Activated naive CD8-positive, alpha-beta T cell treated with anti-CD3 and anti-CD28 coated beads for 36 hours (primary cell): ENCODE measurements around the gene VAPB. TPM values are rescaled to one million over a fixed set of nuclear protein-coding genes. Genes with fewer than 3 reads are reported as not detected.
A peak's percentile ranks its signal among the peaks of the same experiment; 100 is the strongest.

Source experiments
- DNase-seq: peaks from one replicate; pipeline ENCODE4 v3.0.0; 2021
- H3K27ac Mint-ChIP-seq: one replicate; pipeline ENCODE4 v1.8.0; 2022; ENCODE audit warnings: mild to moderate bottlenecking, moderate library complexity, mixed read lengths
- H3K27me3 Mint-ChIP-seq: one replicate; pipeline ENCODE4 v1.8.0; 2022; ENCODE audit warnings: mild to moderate bottlenecking, mixed read lengths
- H3K36me3 Mint-ChIP-seq: one replicate; pipeline ENCODE4 v1.8.0; 2021; ENCODE audit warnings: mild to moderate bottlenecking, mixed read lengths
- H3K4me1 Mint-ChIP-seq: one replicate; pipeline ENCODE4 v1.8.0; 2021; ENCODE audit warnings: mixed read lengths
- H3K4me3 Mint-ChIP-seq: one replicate; pipeline ENCODE4 v1.8.0; 2022; ENCODE audit warnings: mild to moderate bottlenecking, moderate library complexity, mixed read lengths
- H3K9me3 Mint-ChIP-seq: one replicate; pipeline ENCODE4 v1.8.0; 2022; ENCODE audit warnings: mixed read lengths
- total RNA-seq, 2 experiments: library from RNA; stranded (reverse); gene quantifications; one replicate each; pipeline ENCODE4 v1.2.3, GENCODE V29; 2021

VAPB gene
- total RNA-seq, 2 experiments from 2014 or later: 38.4 to 40.6 TPM

DNA sequence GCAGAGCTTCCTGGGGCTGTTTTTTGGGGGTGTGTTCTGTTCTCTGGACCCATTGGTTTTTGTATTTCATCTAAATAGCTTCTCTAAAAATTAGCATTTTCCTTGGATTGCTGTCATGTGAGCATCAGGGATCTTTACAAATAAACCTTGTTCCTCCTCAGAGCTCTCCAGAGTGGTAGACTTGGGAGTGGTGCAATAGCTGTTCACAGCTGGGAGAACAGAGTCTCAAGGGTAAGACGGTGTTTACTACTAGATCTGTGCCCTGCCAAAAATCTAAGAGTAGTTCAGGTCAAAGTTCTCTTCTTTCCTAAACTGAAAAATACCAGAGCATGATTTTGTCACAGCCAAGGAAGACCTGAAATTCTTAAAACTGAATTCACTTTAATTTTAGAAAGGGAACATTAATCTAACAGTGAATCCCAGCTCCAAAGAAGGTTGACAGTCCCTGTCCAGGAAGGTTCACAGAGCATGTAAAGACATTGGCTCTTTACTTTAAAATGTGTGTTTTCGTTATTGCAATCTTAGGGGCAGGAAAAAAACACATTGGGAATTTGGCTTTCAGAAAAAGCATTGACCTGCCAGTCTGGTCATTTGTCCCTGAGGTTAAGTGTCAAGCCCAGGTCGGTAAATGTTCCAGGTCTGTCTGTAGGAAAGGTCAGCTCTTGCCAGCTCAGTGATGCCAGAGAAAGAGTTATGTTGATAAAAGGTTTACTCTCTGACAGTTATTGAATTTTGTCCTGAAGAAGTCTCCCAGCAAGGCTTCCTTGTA is 43.3 kb downstream of the VAPB start:
- Mint-ChIP-seq H3K36me3 (peaks cover 25% of the 10 kb centered on the region), H3K4me1 (peaks cover 41% of the 10 kb centered on the region), H3K4me3 (no peak overlapping the region), H3K27me3 (no peaks in the 10 kb centered on the region), H3K9me3 (no peaks in the 10 kb centered on the region), H3K27ac (peak overlapping the region; percentile 15)
- no peak for DNase-seq

DNA sequence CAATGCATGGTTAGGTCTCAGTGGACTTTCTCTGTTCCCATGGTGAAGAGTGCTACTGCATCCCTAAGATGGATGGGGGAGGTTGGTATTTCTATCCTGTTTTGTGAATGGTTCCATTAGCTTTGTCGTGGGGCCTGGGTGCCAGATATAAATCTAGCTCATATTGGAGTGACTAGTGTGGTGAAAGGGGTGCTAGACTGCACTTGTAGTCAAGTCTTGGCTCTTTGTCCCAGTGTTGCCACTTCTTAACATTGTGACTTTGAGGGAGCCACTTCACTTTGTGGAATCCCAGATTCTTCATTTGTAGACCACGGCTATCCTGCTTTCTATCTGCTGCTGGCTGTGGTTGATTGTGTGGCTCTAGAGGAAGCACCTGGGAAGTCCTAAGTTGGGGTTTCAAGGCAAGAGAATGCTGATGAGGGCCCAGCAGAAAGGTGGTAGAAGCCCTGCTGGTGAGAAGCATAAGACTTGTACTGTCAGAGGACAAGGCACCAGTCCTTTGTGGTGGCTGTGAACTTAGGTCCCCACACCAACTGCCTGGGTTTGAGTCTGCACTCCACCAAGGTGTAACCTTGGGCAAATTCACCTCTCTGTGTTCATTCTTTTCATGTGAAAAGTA is 44.1 kb downstream of the VAPB start:
- no peak overlapping the region for H3K4me3 Mint-ChIP-seq
- H3K27me3 Mint-ChIP-seq: no peaks in the 10 kb centered on the region
- DNase-seq: no peak
- H3K36me3 Mint-ChIP-seq: peaks cover 30% of the 10 kb centered on the region
- H3K9me3 Mint-ChIP-seq: no peaks in the 10 kb centered on the region
- peak overlapping the region; percentile 15 for H3K27ac Mint-ChIP-seq
- H3K4me1 Mint-ChIP-seq: peaks cover 47% of the 10 kb centered on the region

DNA sequence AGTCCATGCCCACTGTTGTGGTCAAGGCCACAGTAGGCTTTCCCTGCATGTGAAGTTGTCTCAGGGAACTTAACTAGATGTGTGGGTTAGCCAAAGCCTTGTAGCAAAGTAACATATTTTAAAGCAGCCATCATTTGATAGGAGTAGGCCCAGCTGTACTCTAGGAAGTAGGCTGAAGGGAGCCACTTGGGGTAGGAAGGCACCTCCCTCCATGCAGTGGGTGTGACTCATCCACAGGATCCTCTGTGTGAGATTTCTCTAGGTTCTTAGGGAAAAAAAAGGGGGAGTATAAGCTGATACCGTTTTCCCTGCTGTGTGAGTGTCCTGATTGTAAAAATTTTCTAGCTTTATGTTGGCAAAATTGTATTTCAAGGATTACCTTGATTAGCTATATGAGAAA is 44.7 kb downstream of the VAPB start:
- H3K4me1 Mint-ChIP-seq: peaks cover 45% of the 10 kb centered on the region
- peaks cover 34% of the 10 kb centered on the region for H3K36me3 Mint-ChIP-seq

DNA sequence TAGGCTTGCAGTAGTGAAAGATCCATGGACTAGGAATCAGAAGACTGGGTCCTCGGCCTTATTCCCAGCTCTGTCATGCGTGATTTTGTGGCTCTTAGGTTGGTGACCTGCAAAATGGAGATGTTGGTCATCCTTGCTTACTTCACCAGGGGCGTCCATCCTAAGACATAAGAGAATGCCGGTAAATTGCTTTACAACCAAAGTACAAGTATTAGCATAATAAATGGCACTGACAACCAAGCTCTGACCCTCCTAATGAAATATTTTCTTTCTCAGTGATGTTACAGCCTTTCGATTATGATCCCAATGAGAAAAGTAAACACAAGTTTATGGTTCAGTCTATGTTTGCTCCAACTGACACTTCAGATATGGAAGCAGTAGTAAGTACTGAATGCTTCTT is 45.3 kb downstream of the VAPB start:
- Mint-ChIP-seq H3K36me3 (peaks cover 35% of the 10 kb centered on the region), H3K9me3 (no peaks in the 10 kb centered on the region), H3K4me3 (no peak overlapping the region), H3K4me1 (peaks cover 46% of the 10 kb centered on the region), H3K27me3 (no peaks in the 10 kb centered on the region), H3K27ac (no peak overlapping the region)
- DNase-seq: no peak

More for the DNA sequence above, 44.7 kb downstream of the VAPB start:
- Mint-ChIP-seq H3K27me3 (no peaks in the 10 kb centered on the region), H3K27ac (no peak overlapping the region), H3K9me3 (no peaks in the 10 kb centered on the region), H3K4me3 (no peak overlapping the region)
- no peak for DNase-seq

DNA sequence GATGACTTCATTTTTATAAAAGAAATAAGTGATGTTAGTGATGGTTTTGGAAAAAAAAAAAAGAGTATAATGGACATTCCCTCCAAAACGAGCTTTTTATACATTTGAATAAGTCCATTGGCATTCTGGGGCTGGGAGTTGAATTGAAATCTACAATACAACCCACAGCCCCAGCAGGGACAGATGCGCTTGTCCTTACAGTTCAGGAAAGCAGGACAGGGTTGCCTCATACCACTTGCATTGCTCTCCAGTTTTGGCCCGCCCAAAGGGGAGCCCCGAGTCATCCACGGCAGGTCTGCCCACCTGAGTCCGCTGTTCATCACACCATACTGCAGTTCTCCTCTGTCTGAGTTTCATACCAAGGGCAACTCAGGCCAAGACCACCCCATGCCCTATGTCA is 46.2 kb downstream of the VAPB start:
- no peak overlapping the region for H3K4me3 Mint-ChIP-seq
- peaks cover 38% of the 10 kb centered on the region for H3K36me3 Mint-ChIP-seq
- H3K4me1 Mint-ChIP-seq: peaks cover 46% of the 10 kb centered on the region
- no peak for DNase-seq
- H3K27ac Mint-ChIP-seq: peak overlapping the region; percentile 3
- H3K27me3 Mint-ChIP-seq: no peaks in the 10 kb centered on the region
- H3K9me3 Mint-ChIP-seq: no peaks in the 10 kb centered on the region

DNA sequence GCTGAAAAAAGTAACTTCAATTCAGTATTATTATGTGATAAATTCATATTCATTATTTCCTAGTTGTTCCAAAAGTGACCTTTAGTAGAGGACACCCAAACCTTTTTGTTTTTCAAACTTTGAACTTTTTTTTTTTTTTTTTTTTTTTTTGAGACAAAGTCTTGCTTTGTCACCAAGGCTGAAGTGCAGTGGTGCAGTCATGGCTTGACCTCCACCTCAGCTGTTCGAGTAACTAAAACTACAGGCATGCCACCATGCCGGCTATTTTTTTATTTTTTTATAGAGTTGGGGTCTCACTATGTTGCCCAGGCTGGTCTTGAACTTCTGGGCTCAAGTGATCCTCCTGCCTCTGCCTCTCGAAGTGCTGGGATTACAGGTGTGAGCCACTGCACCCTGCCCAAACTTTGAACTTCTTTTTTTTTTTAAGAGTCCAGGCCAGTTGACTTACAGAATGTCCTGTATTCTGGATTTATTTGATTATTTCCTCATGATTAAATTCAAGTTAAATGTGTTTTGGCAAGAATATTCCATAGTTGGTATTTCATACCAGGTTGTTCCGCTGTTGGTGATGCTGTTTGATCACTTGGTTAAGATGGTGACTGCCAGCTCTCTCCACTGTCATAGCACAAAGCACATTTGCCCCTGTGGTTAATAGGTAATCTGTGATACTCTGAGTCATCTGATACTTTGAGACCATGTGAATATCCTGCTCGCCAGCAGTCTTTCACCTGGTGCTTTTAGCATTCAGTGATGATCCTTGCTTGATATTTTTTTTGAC is 48.0 kb downstream of the VAPB start:
- peaks cover 41% of the 10 kb centered on the region for H3K4me1 Mint-ChIP-seq

DNA sequence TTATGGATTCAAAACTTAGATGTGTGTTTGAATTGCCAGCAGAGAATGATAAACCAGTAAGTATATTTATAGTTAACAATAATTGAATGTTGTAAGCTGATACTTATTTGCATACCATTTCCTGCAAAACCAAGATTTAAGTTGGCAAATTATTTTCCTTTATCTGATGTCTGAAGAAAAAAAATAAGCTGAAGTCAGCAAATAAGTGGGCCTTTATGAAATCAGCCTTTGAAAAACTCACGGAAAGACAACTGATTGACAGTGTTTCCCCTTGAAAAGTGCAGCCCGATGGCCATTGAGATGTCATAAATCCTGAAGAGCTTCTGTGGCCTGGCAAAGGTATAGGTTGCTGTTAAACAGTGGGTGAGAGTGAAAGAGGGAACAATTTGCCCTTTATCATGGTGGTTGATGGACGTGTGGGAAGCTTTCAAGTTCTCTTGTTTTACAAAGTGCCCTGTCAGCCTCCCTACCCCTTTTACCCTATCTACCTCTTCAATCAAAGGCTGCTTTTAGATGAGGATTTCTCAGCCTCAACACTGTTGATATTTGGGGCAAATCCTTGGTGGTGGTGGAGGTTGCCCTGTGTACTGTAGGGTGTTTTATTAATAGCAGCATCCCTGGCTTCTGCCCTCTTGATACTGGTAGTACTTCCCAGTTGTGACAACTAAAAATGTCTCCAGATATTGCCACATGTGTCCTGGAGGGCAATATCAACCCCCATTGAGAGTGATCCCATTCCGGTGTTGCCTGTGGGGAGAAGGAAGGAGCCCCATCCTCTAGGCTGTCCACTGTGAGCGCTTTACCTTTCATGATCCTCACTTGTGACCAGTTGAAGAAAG is 50.2 kb downstream of the VAPB start:
- Mint-ChIP-seq H3K27ac (peak overlapping the region; percentile 20), H3K27me3 (no peaks in the 10 kb centered on the region), H3K4me1 (peaks cover 22% of the 10 kb centered on the region), H3K4me3 (no peak overlapping the region), H3K9me3 (no peaks in the 10 kb centered on the region), H3K36me3 (peaks cover 44% of the 10 kb centered on the region)
- no peak for DNase-seq

More for the DNA sequence above, 48.0 kb downstream of the VAPB start:
- no peak overlapping the region for H3K4me3 Mint-ChIP-seq
- H3K36me3 Mint-ChIP-seq: peaks cover 36% of the 10 kb centered on the region
- peak overlapping the region; percentile 25 for H3K27ac Mint-ChIP-seq
- H3K9me3 Mint-ChIP-seq: no peaks in the 10 kb centered on the region
- H3K27me3 Mint-ChIP-seq: no peaks in the 10 kb centered on the region
- DNase-seq: no peak

DNA sequence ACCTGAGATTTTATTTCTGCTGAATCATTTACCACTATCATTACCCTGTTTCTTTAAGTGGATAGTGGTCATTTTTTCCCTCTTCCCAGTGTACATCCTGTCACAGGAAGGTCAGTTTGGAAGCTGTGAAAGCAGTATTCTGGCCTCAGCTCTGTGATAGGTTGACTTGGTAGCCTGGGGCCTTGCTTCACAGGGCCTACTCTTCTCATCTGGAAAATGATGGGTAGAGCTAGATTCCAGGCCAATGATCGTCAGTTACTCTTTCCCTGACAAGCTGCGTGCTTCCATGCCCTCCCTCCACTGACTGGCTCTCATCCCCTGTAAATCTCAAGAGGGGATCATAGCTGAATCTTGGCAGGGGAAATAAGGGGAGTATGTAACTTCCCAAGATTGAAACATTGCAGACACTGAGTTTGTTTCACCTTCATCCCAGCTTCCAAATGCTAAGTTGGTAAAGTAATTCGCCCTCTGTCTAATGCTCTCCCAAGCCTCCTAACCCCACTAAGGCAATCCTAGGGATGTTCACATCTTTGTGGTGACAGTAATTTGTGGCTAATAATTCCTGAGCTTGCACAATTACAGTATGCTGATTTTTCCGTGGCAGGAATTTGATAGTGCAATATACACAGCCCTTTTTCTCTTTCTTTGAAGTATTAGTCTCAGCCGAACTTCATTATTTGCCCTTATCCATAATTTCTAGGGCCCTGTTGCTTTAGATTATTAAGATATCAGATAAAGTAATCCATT is 51.2 kb downstream of the VAPB start:
- H3K4me1 Mint-ChIP-seq: peaks cover 19% of the 10 kb centered on the region
- no peak for DNase-seq
- H3K27ac Mint-ChIP-seq: no peak overlapping the region
- H3K27me3 Mint-ChIP-seq: no peaks in the 10 kb centered on the region
- no peak overlapping the region for H3K4me3 Mint-ChIP-seq
- H3K9me3 Mint-ChIP-seq: no peaks in the 10 kb centered on the region
- H3K36me3 Mint-ChIP-seq: peaks cover 44% of the 10 kb centered on the region

DNA sequence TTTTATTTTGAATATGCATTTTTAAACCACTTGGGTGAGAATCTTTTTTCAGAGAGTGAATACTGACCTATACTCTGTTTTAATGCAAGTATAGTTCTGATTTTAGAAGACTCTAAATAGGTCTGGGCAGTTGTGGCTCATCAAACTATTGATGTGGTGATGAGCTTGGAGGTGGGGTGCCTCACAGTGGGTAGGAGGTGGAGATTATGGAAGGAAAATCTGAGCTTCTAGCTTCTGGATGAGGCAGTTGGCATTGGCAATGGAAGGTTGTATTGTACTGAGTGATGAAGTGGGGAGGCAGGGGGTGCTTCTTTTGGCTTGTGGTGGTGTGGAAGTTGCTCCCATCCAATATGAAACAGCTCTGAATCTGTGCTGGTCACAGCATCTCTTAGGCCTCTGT is 52.7 kb downstream of the VAPB start:
- no peak for DNase-seq
- Mint-ChIP-seq H3K27ac (no peak overlapping the region), H3K4me3 (no peak overlapping the region), H3K9me3 (no peaks in the 10 kb centered on the region), H3K36me3 (peaks cover 37% of the 10 kb centered on the region), H3K4me1 (peaks cover 18% of the 10 kb centered on the region), H3K27me3 (no peaks in the 10 kb centered on the region)

DNA sequence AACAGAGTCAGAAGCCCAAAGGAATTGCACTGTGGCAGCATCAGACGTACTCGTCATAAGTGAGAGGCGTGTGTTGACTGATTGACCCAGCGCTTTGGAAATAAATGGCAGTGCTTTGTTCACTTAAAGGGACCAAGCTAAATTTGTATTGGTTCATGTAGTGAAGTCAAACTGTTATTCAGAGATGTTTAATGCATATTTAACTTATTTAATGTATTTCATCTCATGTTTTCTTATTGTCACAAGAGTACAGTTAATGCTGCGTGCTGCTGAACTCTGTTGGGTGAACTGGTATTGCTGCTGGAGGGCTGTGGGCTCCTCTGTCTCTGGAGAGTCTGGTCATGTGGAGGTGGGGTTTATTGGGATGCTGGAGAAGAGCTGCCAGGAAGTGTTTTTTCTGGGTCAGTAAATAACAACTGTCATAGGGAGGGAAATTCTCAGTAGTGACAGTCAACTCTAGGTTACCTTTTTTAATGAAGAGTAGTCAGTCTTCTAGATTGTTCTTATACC is 55.8 kb downstream of the VAPB start:
- H3K4me1 Mint-ChIP-seq: peaks cover 6% of the 10 kb centered on the region
- H3K4me3 Mint-ChIP-seq: no peak overlapping the region
- no peaks in the 10 kb centered on the region for H3K9me3 Mint-ChIP-seq
- peaks cover 19% of the 10 kb centered on the region for H3K36me3 Mint-ChIP-seq
- no peak for DNase-seq
- H3K27ac Mint-ChIP-seq: peak overlapping the region; percentile 3
- H3K27me3 Mint-ChIP-seq: no peaks in the 10 kb centered on the region

DNA sequence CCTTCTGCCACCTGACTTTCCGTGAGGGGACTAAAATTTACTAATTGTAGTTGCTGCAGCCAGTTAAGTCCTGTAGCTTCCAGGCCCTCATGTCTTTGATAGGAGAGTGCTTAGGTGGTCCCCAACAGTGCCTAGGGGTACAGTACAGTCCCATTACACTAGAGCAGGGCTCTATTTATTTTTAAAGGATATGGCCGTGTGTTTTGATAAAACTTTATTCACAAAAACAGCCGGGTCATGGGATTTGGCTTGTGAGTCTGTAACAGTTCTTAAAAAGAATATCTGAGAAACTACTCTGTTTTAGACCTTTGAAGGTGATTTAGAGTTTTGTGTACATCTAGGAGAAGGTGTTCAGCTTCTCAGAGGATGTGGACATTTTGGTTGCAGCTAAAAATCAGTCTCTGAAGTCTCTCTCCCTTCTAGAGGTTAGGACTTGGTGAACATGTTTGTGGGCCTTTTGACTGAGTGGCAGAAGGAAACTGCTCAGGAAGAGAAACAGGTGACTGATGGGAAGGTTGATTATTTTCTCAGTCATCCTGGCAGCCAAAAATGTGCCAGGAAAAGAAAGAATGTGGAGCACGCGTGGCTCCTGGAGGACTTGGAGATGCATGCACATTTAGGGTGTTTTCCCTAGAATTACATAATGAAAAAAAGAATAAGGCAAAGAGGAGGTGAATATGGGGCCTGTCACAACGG is 57.4 kb downstream of the VAPB start:
- peaks cover 6% of the 10 kb centered on the region for H3K4me1 Mint-ChIP-seq
- no peak for DNase-seq
- no peaks in the 10 kb centered on the region for H3K9me3 Mint-ChIP-seq
- no peak overlapping the region for H3K27ac Mint-ChIP-seq
- H3K36me3 Mint-ChIP-seq: peaks cover 19% of the 10 kb centered on the region
- H3K4me3 Mint-ChIP-seq: no peak overlapping the region
- H3K27me3 Mint-ChIP-seq: no peaks in the 10 kb centered on the region

DNA sequence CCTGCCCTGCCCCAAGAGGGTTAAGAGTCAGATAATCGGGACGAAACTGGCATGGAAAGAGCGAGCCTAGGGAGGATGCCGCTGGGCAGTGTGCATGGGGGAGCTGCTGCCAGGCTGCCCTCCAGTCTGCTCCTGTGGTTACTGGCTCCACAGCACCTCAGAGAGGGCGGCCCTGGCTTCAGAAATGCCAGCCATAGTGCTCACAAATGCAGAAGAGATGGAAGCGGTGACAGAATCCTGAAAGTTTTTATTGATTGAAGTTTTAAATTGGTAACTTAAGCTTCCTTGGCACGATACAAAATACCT is 57.9 kb downstream of the VAPB start:
- Mint-ChIP-seq H3K4me1 (peaks cover 2% of the 10 kb centered on the region), H3K36me3 (peaks cover 22% of the 10 kb centered on the region), H3K9me3 (no peaks in the 10 kb centered on the region), H3K4me3 (no peak overlapping the region), H3K27ac (no peak overlapping the region), H3K27me3 (no peaks in the 10 kb centered on the region)
- DNase-seq: no peak

DNA sequence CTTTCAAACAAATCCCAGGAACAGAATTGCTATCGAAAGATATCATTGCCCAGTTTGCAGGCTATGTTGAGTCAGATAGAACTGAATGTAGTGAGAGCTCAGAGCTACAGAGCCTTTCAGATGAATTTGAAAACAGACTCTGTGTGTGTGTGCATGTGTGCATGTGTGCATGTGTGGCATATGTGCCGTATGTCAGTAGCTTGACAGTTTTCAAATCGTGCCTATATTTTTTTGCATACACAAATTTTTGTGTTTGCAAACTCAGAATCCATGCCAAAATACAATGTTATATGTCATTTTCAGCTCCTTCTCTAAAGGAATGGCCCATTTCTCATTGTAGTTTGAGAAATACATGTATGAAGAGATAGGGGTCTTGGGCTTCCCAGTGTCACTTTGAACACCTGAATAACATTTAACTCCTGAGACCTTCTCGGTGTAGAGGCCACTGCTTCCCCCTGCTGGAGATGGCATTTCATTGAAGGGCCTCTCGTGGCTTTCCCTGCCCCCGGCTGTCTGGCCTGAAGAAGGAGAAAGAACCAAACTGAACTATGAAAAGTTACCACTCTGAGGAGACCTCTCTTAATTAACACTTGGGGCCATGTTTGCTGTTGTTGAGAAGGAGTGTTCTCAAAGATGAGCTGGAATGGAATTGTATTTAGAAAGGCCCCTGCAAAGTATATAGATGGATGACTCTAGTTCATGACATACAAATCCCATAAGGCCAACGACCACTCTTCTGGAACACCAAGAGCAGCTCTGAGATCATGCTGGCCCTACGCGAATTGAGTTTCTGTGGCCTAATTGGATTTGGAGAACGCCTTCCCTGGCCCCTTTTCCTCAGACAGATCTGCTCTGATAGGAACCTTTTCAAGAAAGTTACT is 58.7 kb downstream of the VAPB start:
- DNase-seq: peak; percentile 51
- Mint-ChIP-seq H3K4me1 (peaks cover 2% of the 10 kb centered on the region), H3K4me3 (no peak overlapping the region), H3K27me3 (no peaks in the 10 kb centered on the region), H3K9me3 (no peaks in the 10 kb centered on the region), H3K36me3 (peaks cover 24% of the 10 kb centered on the region), H3K27ac (no peak overlapping the region)
